IPS DF 19.7 (cell line): Measurements from ENCODE around the gene RSPH1.

Source experiments
- DNase-seq: peaks from one replicate; pipeline ENCODE4 v3.0.0-alpha.2; 2013; ENCODE audit warnings: low read depth, low spot score

The RSPH1 gene

GRCh38 chr21:42532466-42533181 is 36.6 kb upstream of the RSPH1 start:
- no peak for DNase-seq

DNA sequence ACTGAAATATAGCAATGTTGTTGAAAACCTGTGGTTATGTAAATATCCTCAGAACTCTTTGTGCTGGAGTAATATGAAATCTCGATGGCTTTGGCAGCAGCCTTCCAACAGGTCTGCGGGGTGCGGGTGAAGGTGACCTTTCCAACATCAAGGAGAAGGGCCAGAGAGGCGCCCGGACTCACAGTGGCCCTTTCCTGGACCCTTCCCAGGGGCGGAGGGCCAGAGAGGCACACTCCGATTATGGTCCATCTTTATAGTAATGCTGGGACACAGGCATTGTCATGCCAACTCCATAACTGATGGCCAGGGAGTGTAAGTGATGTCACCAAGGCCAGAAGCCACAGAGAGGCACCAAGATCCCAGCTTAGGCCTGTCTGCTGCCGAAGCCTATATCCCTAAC is 35.7 kb upstream of the RSPH1 start:
- DNase-seq: no peak

- DNase-seq: no peak
Measured at GRCh38 chr21:42530167-42530518, 34.1 kb upstream of the RSPH1 start.

DNA sequence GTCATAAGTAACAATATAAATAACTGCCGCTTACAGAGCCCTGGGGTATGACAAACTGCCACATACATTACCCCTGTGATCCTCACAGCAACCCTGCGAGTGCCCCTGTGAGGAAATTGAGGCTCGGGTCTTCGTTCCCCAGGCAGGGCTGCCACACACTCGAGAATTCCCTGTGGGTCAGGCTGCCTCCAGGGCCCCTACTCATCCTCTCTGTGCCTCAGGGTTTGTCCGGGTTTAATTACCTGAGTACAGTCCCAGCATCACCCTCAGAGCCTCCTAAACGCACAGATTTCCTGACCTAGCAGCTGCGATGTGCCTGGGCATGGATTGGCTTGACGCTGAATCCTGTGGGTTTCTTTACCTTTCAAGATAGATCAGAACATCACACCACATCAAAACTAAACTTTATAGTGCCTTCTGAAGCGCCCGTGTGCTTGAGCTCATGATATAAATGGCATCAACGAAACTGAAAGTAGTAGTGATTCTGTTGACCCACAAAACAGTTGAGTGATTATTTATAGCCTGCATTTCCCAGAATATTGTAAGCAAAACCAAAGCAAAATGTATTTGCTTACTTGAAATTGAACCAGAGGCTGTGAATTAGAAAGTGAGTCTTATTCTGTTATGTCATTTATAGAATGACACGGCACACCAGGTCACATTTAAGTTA is 31.6 kb upstream of the RSPH1 start:
- no peak for DNase-seq

DNA sequence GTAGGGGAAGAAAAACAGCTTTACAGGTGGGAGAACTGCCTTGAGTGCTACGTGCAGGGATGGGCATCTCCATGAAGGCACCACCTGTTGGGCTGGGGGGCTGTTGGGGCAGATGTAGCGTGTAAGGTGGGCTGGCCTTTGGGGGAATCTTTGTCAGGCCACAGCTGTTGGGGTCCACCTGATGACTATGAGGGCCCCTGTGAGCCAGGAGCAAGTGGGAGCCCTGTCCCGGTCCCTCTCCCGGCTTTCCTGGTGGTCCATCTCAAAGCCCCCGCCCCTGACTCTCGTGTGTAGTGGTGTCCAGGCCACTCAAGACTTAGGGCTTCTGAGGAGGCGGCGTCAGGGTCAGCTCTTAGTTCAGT is 31.1 kb upstream of the RSPH1 start:
- no peak for DNase-seq

DNA sequence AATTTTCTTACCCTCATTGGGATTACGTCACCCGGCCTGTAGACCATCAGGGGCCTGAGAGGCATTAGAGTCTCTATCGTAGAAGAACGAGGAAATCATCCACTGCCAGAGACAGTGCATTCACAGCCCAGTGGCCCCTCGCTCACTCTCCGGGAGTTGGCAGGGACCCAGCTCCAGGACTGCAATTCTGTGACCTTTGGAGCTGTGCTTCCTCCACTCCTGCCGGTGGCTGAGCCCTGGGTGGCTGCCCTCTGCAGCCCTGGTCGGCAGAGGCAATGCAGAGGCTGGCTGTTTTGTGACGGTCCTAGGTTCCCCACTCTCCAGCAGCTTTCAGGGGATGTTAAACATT is 30.3 kb upstream of the RSPH1 start:
- no peak for DNase-seq

GRCh38 chr21:42525676-42526378 is 29.8 kb upstream of the RSPH1 start:
- DNase-seq: no peak

DNA sequence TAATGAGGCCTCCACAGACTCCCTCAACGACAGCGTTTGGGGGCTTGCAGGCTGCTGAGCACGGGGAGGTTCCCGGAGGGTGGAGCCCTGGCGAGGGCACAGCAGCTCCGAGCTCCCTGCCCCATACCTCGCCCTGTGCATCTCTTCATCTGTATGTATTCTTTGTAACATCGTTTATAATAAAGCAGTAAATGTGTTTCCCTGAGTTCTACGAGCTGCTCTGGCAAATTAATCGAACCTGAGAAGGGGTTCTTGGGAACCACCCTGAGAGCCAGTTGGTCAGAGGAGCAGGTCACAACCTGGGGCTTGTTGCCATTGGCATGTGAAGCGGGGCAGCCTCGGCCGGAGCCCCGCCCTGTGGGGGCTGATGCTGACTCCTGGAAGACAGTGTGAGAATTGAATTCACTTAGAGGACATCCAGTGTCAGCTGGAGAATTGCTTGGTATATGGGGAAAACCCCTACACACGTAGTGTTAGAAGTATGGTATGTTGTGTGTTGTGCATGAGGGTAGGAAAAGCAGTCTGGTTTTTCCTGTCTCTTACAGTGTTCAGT is 29.1 kb upstream of the RSPH1 start:
- DNase-seq: no peak

DNA sequence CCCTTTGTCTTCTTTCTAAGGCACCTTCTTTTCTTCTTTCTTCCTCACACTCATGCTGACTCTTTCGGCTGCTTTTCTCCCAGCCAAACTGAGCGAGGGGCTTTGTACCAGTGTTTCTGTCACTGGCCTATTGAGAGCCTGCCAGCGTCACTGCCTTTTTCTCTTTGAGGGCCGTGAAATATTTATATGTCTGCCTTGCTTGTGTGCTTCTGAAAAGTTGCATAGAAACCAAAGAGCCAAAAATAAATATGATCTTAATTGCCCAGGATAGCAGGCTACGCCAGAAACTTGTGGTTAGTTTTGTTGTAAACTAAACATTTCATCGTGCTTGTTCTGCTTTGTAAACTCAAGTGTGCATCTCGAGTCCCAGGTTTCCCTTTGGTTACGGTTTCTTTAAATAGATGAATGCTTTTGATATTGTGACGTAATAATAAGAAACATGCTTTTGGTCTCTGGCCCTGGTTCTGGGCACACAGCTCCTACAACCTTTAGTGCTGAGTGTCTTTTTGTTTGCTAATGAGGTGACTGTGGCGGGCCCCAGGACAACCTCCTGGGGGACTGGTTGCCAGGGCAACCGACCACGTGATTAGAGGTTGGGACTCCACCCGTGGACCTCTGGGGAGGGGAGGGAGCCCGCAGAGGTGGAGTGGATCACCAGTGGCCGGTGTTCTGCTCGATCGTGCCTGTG is 28.5 kb upstream of the RSPH1 start:
- no peak for DNase-seq

DNA sequence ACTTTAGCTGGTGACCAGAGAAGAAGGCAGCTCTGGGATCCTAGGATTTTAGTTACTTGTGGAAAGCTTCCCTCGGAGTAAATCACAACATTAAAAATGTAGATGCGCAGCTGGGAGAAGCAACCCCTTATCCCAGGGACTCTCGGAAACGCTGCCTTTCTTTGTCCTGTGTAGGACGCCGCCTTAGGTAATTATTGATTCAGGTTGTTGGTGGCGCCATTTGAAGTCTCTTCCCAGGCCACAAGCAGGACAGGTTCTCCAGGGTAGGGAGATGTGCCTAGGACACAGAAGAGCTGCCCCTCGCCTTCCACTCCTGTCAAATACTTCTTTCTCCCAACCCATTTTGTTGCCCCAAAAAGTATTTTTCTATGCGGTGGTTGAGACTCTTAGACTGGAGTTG is 27.9 kb upstream of the RSPH1 start:
- DNase-seq: no peak

DNA sequence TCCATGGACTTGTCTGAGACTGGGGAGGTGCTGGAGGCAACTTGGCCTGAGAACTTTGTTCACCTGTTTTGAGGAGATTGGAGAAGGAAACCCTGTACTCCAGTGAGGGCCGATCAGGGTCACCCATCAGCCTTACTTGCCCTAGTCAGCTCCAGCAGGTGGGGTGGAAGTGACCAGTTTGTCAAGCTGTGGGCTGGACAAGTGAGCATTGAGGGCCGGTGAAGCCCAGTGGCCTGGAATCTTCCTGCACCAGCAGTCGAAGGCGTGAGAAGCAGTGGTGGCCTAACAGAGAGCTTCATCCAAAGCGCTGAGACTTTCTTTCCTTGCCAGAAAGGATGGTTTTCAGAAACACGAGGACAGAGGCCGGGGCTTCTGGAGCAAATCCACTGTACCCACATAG is 27.2 kb upstream of the RSPH1 start:
- DNase-seq: no peak

GRCh38 chr21:42522771-42523170 is 26.7 kb upstream of the RSPH1 start:
- DNase-seq: no peak

DNA sequence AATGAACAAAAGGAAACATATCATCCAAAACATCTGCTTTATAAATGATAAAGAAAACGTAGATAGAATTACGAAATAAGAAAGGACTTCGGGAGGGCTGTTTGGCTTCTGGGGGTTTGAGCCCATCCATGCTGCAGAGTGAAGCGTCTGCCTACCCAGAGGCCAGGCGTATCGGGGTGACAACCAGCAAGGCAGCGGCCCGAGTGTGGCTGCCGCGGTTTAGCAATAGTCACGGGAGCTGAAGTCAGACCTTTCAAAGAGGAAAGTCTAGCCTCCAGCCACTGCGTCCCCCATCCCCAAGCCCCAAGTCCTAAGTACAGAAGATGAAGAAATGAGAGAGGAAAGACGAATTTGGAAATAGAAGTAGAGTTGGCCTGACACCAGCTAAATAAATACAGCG is 26.2 kb upstream of the RSPH1 start:
- DNase-seq: no peak

- DNase-seq: no peak
Measured at GRCh38 chr21:42521805-42522204, 25.8 kb upstream of the RSPH1 start.

GRCh38 chr21:42521384-42521783 is 25.4 kb upstream of the RSPH1 start:
- no peak for DNase-seq

DNA sequence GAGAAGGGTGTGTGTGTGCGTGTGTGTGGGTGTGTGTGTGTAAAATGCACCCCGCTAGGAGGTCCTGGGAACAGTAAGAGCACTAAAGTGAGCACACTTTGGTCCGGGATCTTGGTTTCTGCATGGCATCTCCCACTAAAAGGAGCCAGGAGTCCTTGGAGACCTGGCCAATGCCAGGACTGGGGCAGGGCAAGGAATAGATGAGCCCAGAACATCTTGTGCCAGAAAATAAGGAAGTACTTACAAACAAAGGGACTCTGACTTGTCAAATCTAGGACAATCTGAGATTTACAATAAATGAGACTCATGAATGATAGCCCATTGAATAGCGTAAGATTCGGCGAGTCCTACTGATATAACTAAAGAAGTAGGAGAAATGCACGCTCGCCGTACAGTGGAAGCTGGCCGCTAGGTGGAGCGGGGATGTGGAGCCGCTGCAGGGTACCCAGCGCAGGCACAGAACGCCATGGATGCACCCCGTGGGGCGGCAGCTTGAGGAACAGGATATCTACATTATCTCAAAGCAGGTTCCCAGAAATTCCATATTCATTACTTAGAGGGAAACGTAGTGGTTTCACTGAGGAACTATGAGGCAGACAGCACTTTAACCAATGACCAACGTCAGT is 24.7 kb upstream of the RSPH1 start:
- no peak for DNase-seq

DNA sequence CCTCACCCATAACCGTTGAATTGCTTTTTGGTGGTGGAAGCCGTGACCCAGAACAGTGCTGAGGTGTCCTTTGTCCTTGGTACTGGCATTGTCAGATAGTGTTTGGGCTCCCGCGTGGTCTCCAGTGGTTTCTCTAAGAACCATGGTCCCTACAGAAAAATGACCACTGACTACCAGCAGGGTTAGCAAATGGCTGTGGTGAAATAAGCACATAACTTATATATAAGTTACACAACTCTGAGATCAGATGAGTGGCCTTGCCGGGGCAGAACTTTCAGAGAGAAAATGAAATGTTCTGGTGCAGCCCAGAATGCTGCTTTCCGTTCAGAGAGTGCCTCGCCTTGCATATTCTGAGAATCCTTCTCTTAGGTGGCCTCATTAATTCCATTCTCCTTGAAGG is 22.6 kb upstream of the RSPH1 start:
- DNase-seq: no peak

GRCh38 chr21:42518215-42518614 is 22.2 kb upstream of the RSPH1 start:
- DNase-seq: no peak

DNA sequence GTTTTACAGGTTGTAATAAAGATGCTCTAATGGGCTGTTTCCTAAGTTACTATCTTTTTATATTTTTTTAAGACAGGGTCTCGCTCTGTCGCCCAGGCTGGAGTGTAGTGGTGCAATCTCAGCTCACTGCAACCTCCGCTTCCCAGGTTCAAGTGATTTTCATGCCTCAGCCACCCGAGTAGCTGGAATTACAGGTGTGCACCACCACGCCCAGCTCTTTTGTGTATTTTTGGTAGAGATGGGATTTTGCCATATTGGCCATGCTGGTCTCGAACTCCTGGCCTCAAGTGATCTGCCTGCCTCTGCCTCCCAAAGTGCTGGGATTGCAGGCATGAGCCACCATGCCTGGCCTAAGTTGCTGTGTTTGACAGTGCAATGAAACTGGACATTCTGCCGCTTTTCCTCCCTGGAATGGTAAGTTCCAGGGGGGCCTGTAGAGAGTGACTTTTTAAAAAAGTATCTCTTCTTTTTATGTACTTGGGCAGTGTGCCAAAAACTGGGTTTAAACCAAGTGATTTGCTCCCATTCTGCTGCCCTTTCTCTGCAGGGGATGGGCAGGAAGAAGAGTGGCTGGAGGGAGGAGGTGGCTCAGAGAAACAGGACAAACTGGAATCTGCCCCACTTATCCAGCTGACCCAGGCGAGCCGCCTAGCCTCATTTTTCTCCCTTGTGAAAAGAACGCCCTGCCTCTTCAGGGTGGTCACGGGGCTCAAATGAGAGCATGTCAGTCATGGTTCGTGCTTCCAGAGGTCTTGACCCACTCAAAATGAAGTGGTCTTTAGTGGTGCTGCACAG is 19.9 kb upstream of the RSPH1 start:
- no peak for DNase-seq

DNA sequence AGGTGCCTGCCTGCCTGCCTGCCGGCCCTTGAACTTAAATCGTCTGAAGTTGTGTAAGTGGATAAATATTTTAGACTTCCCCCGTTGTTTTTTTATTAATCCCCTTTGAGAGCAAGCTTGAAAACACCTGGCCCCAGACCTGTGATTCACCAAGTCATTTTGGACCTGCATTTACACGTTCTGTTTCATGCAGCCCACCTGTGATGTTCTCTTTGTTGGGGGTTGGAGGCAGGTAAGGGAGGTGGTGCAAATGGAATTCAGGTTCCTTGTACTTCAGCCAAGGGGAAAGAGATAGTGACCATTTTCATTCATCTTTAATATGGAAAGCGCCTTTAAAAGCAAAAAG is 18.8 kb upstream of the RSPH1 start:
- DNase-seq: no peak
